Endothelial cell of umbilical vein (primary cell): ENCODE data around the gene GATA6. TPM values are rescaled to one million over a fixed set of nuclear protein-coding genes. Genes with fewer than 3 reads are reported as not detected.
A peak's percentile ranks its signal among the peaks of the same experiment; 100 is the strongest.

Experiments
- BruUV-seq: library from RNA; stranded (reverse); fragments of 400-500 nt; replicated peaks from 2 replicates; lab custom pipeline; 2021; lab: Mats Ljungman, UMichigan
- CTCF ChIA-PET: fragments of 300-600, 350-600 bp; sonication (Branson Sonifier 250); formaldehyde crosslinking; loops from one replicate; lab custom pipeline; 2021; ENCODE audit warnings: antibody characterized with exemption, inconsistent platforms; lab: Charles Lee
- POLR2A ChIA-PET: fragments of 300-600, 350-600 bp; sonication (Branson Sonifier 250); formaldehyde crosslinking; loops from one replicate; lab custom pipeline; 2021; ENCODE audit warnings: antibody characterized with exemption, inconsistent platforms; lab: Charles Lee
- DNase-seq: peaks from one replicate; pipeline ENCODE4 v3.0.0-alpha.2; 2011; ENCODE audit warnings: low read depth, low spot score
- FAIRE-seq: peaks from 2 replicates; lab custom pipeline; 2011; peaks lifted over from hg19 to GRCh38; lab: Jason Lieb, UNC
- H2AFZ ChIP-seq: 2 replicates; pipeline ENCODE4 v1.6.0; 2012; ENCODE audit warnings: low read depth, low read length, control low read depth, inconsistent platforms
- H3K27ac ChIP-seq: 2 replicates; pipeline ENCODE4 v1.5.1; 2011; ENCODE audit warnings: low read depth, mild to moderate bottlenecking, control low read depth, low read length, moderate library complexity; ENCODE audit not compliant: insufficient read depth
- H3K27me3 ChIP-seq, 2 experiments: 2 replicates each; pipeline versions ENCODE4 v1.6.0 to v1.6.1; 2011; ENCODE audit warnings: low read length in 2 of 2, mixed read lengths in 1 of 2; ENCODE audit not compliant: control insufficient read depth in 2 of 2, insufficient read depth in 2 of 2
- H3K36me3 ChIP-seq, 2 experiments: 2 replicates in 1 of 2; 3 replicates in 1 of 2; pipeline ENCODE4 v1.5.1; 2011; ENCODE audit warnings: low read length in 2 of 2, mild to moderate bottlenecking in 1 of 2, moderate library complexity in 1 of 2; ENCODE audit not compliant: control insufficient read depth in 2 of 2, insufficient read depth in 2 of 2; ENCODE audit errors: extremely low read depth in 1 of 2
- H3K4me1 ChIP-seq: 3 replicates; pipeline ENCODE4 v1.5.1; 2011; ENCODE audit warnings: mild to moderate bottlenecking, low read length; ENCODE audit not compliant: control insufficient read depth, insufficient read depth; ENCODE audit errors: extremely low read depth
- H3K4me2 ChIP-seq: 2 replicates; pipeline ENCODE4 v1.6.1; 2011; ENCODE audit warnings: low read length, control low read depth, mixed read lengths; ENCODE audit not compliant: insufficient read depth
- H3K4me3 ChIP-seq, 3 experiments: fragments of 200-600 bp in 1 of 3; sonication (generic), shearing (Covaris generic) in 1 of 3; replicated peaks in 1 of 3; 2 replicates each; pipeline ENCODE4 v1.5.1; 2011 to 2016; ENCODE audit warnings: control low read depth in 3 of 3, low read length in 3 of 3, mild to moderate bottlenecking in 2 of 3, inconsistent platforms in 1 of 3, low read depth in 1 of 3, moderate library complexity in 1 of 3; ENCODE audit not compliant: insufficient read depth in 1 of 3
- H3K79me2 ChIP-seq: 2 replicates; pipeline ENCODE4 v1.6.0; 2012; ENCODE audit warnings: low read length, inconsistent platforms; ENCODE audit not compliant: control insufficient read depth, insufficient read depth
- H3K9ac ChIP-seq: replicated peaks from 2 replicates; pipeline ENCODE3; 2011; ENCODE audit warnings: low read length, control low read depth; ENCODE audit not compliant: insufficient read depth; ENCODE audit errors: extremely low read depth
- H3K9me1 ChIP-seq: replicated peaks from 3 replicates; pipeline ENCODE4 v1.6.0; 2011; ENCODE audit warnings: mild to moderate bottlenecking, low read length; ENCODE audit not compliant: control insufficient read depth, insufficient read depth; ENCODE audit errors: extremely low read depth
- H3K9me3 ChIP-seq: replicated peaks from 2 replicates; pipeline ENCODE4 v1.5.1; 2012; ENCODE audit warnings: low read length, inconsistent platforms; ENCODE audit not compliant: control insufficient read depth, insufficient read depth
- H4K20me1 ChIP-seq: replicated peaks from 2 replicates; pipeline ENCODE3; 2011; ENCODE audit warnings: mild to moderate bottlenecking, low read length; ENCODE audit not compliant: control insufficient read depth, insufficient read depth; ENCODE audit errors: extremely low read depth
- EZH2 ChIP-seq: IDR thresholded peaks from 2 replicates; pipeline ENCODE4 v1.6.1; 2012; ENCODE audit warnings: borderline replicate concordance, low read depth, mild to moderate bottlenecking, moderate library complexity, low read length, inconsistent platforms; ENCODE audit not compliant: severe bottlenecking
- FOS ChIP-seq: IDR thresholded peaks from 2 replicates; pipeline ENCODE4 v1.6.1; 2011; ENCODE audit warnings: mild to moderate bottlenecking, low read length, moderate library complexity, borderline replicate concordance; ENCODE audit not compliant: insufficient read depth
- JUN ChIP-seq: IDR thresholded peaks from 2 replicates; pipeline ENCODE4 v1.6.1; 2011; ENCODE audit warnings: borderline replicate concordance, low read depth; ENCODE audit not compliant: insufficient read length, insufficient read depth
- POLR2A ChIP-seq: IDR thresholded peaks from 2 replicates; pipeline ENCODE4 v1.6.1; 2012; ENCODE audit warnings: low read depth, mild to moderate bottlenecking, control low read depth, low read length
- POLR2AphosphoS5 ChIP-seq: IDR thresholded peaks from 2 replicates; pipeline ENCODE4 v1.6.1; 2012; ENCODE audit warnings: low read depth, mild to moderate bottlenecking, control low read depth, low read length, moderate library complexity; ENCODE audit not compliant: insufficient read depth
- dilution Hi-C: fragments of 300-500 bp; cut with MboI; formaldehyde crosslinking; loops from one replicate; pipeline ENCODE4 v1.15.0; 2019; ENCODE audit warnings: low sequenced_read_pairs; ENCODE audit not compliant: extremely low pct_ligation_motif_present
- intact Hi-C: fragments of 100-400 bp; cut with micrococcal nuclease; formaldehyde crosslinking; loops from one replicate; pipeline ENCODE4 v1.10.0; 2022
- polyA plus RNA-seq, 4 experiments: library from polyadenylated mRNA; depleted of rRNA in 3 of 4; stranded (reverse) in 3 of 4; unstranded in 1 of 4; fragments of >200 nt; gene quantifications; 2 replicates each; pipeline versions ENCODE4 v1.2.1 to v1.2.3, GENCODE V29; 2011 to 2012; ENCODE audit warnings: missing spikeins in 1 of 4
- total RNA-seq: library from RNA; stranded (reverse); gene quantifications from 2 replicates; pipeline ENCODE4 v1.2.3, GENCODE V29; 2021
- TF ChIP-seq, protein P1 (sequence below), 2 donors: IDR thresholded peaks; 1 replicate in 1 of 2; 2 replicates in 1 of 2; pipeline ENCODE4 v1.5.1; 2011; ENCODE audit warnings: low read length in 2 of 2, mild to moderate bottlenecking in 2 of 2, moderate library complexity in 2 of 2, control low read depth in 1 of 2, inconsistent platforms in 1 of 2, low read depth in 1 of 2; ENCODE audit not compliant: insufficient read depth in 1 of 2; ENCODE audit errors: extremely low read depth in 1 of 2
- TF ChIP-seq, protein P2 (sequence below): IDR thresholded peaks from 2 replicates; pipeline ENCODE4 v1.6.1; 2011; ENCODE audit not compliant: insufficient read depth, insufficient read length

The GATA6 gene
- total and polyA plus RNA-seq, 2 donors (not counting 3 experiments of a cell fraction or from before 2014, with no cell fraction given): 4.1 to 14.6 TPM

DNA sequence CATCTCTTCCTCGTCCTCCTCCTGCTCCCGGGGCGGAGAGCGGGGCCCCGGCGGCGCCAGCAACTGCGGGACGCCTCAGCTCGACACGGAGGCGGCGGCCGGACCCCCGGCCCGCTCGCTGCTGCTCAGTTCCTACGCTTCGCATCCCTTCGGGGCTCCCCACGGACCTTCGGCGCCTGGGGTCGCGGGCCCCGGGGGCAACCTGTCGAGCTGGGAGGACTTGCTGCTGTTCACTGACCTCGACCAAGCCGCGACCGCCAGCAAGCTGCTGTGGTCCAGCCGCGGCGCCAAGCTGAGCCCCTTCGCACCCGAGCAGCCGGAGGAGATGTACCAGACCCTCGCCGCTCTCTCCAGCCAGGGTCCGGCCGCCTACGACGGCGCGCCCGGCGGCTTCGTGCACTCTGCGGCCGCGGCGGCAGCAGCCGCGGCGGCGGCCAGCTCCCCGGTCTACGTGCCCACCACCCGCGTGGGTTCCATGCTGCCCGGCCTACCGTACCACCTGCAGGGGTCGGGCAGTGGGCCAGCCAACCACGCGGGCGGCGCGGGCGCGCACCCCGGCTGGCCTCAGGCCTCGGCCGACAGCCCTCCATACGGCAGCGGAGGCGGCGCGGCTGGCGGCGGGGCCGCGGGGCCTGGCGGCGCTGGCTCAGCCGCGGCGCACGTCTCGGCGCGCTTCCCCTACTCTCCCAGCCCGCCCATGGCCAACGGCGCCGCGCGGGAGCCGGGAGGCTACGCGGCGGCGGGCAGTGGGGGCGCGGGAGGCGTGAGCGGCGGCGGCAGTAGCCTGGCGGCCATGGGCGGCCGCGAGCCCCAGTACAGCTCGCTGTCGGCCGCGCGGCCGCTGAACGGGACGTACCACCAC lies 2.1 kb downstream of the GATA6 start:
- no TSS peak for BruUV-seq
- DNase-seq (no peak), FAIRE-seq (no peak)
- no peaks in the 10 kb centered on the region for H3K9me3 ChIP-seq
- peaks cover 13 to 20% of the 10 kb centered on the region in 2 experiments for H3K27me3 ChIP-seq
- H2AFZ ChIP-seq: no peak overlapping the region
- TF ChIP-seq, protein P1, sequence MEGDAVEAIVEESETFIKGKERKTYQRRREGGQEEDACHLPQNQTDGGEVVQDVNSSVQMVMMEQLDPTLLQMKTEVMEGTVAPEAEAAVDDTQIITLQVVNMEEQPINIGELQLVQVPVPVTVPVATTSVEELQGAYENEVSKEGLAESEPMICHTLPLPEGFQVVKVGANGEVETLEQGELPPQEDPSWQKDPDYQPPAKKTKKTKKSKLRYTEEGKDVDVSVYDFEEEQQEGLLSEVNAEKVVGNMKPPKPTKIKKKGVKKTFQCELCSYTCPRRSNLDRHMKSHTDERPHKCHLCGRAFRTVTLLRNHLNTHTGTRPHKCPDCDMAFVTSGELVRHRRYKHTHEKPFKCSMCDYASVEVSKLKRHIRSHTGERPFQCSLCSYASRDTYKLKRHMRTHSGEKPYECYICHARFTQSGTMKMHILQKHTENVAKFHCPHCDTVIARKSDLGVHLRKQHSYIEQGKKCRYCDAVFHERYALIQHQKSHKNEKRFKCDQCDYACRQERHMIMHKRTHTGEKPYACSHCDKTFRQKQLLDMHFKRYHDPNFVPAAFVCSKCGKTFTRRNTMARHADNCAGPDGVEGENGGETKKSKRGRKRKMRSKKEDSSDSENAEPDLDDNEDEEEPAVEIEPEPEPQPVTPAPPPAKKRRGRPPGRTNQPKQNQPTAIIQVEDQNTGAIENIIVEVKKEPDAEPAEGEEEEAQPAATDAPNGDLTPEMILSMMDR (IDR thresholded peaks at IDR 0.05; ENCODE audit: extremely low read depth in 1 of 2, insufficient read depth in 1 of 2, low read depth in 1 of 2, low read length in 2 of 2): no peak
- no peak for TF ChIP-seq POLR2A
- TF ChIP-seq FOS: no peak
- no peak for TF ChIP-seq EZH2
- TF ChIP-seq POLR2AphosphoS5: no peak
- TF ChIP-seq, protein P2, sequence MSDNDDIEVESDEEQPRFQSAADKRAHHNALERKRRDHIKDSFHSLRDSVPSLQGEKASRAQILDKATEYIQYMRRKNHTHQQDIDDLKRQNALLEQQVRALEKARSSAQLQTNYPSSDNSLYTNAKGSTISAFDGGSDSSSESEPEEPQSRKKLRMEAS: no peak
- no peak for TF ChIP-seq JUN
- dilution Hi-C loops (loop anchor here (10.0 kb wide), 1 partner anchor 393 kb away; no protein-coding TSS in a partner anchor), intact Hi-C loops (loop anchor here (2.0 kb wide), 1 partner anchor 227 kb away; no protein-coding TSS in a partner anchor)
- peak overlapping the region; percentile 54 for H3K4me2 ChIP-seq
- peaks cover 0 to 9% of the 10 kb centered on the region in 2 experiments for H3K36me3 ChIP-seq
- CTCF ChIA-PET: interaction anchor here (1.1 to 10.0 kb wide), 5 partner anchors 20 to 503 kb away, joined by 3 to 144 read pairs (median 5); no protein-coding TSS in a partner anchor
- H3K9ac ChIP-seq: peak overlapping the region; percentile 93
- peak overlapping the region; percentile 83 to 86 (median 83) for H3K4me3 ChIP-seq
- H3K9me1 ChIP-seq: no peaks in the 10 kb centered on the region
- POLR2A ChIA-PET: interaction anchor here (0.6 kb wide), 1 partner anchor 12 kb away, joined by 3 read pairs; no protein-coding TSS in a partner anchor
- H3K27ac ChIP-seq: peak overlapping the region; percentile 87
- H4K20me1 ChIP-seq: no peaks in the 10 kb centered on the region
- peaks cover 71% of the 10 kb centered on the region for H3K79me2 ChIP-seq
- H3K4me1 ChIP-seq: peaks cover 41% of the 10 kb centered on the region
